ENCODE measurements around the gene JADE3.
"Not testable (repeated sequence)": the region's sequence is repeated elsewhere in the genome, so short reads cannot be mapped to it uniquely, and the experiment has no call there.

The JADE3 gene

DNA sequence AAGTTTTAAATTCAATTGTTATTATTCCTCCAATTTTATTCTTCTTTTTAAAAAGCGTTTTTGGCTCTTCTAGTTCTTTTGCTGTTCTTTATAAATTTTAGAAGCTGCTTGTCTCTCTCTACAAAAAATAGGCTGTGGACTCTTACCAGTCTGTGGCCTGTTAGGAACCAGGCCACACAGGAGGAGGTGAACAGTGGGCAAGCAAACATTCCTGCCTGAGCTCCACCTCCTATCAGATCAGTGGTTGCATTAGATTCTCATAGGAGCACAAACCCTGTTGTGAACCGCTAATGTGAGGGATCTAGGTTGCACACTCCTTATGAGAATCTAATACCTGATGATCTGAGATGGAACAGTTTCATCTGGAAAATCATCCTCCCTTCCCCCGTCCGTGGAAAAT, 23.1 kb downstream of the JADE3 start:
- no peak for DNase-seq (ENCODE audit: low spot score)

DNA sequence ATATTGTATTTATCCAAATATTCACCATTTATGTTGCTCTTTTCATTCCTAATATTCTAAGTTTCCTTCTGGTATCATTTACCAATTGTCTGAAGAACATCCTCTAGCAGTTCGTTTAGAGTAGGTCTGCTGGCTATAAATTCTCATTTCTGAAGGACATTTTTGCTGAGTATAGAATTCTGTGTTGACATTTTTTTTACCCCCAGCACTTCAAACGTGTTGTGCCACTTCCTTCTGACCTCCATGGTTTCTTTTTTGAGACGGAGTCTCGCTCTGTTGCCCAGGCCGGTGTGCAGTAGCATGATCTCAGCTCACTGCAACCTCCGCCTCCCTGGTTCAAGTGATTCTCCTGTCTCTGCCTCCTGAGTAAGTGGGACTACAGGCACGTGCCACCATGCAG, 26.4 kb downstream of the JADE3 start:
- no peak for DNase-seq (ENCODE audit: low spot score)

DNA sequence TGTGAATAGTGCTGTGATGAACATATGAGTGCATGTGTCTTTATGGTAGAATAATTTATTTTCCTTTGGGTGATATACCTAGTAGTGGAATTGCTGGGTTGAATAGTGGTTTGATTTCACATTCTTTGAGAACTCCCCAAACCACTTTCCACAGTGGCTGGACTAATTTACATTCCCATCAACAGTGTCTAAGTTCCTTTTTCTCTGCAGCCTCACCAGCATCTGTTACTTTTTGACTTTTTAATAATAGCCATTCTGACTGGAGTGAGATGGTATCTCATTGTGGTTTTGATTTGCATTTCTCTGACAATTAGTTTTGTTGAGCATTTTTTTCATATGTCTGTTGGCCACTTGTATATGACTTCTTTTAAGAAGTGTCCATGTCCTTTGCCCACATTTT, 29.1 kb downstream of the JADE3 start:
- no peak for DNase-seq (ENCODE audit: low spot score)

- no peak for DNase-seq (ENCODE audit: low spot score)
These were observed 40.9 kb downstream of the JADE3 start for GRCh38 chrX:46953137-46953527.

GRCh38 chrX:46953597-46953996, 41.4 kb downstream of the JADE3 start:
- no peak for DNase-seq (ENCODE audit: low spot score)

- DNase-seq (ENCODE audit: low spot score) = no peak
These were observed 42.5 kb downstream of the JADE3 start for GRCh38 chrX:46954716-46955115.

DNA sequence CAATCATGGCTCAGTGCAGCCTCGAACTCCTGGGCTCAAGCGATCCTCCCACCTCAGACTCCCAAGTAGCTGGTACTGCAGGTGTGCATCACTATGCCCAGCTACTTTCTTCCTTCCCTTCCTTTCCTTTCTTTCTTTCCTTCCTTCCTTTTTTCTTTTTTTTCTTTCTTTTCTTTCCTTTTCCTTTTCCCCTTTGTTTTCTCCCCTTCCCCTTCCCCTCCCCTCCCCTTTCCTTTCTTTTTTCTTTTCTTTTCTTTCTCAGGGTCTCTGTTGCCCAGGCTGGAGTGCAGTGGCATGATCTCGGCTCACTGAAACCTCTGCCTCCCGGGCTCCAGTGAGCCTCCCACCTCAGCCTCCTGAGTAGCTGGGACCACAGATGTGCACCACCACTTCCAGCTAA, 44.4 kb downstream of the JADE3 start:
- DNase-seq (ENCODE audit: low spot score) = not testable (repeated sequence)

DNA sequence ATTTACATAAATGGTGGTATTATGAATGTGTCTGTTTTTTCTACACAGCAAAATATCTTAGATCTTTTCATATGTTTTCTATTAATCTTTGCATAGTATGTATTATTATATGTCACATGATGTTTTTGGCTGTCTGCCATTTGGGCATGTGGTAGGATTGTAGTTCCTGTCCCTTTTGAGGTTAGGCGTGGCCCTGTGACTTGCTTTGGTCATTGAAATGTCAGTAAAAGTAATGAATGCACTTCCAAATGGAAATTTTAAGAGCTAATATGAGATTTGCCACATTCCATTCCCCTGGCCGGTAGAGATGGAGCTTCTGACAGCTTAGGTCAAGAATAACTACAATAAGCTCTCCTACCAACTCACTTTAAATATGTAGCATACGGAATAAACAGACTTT, 45.1 kb downstream of the JADE3 start:
- DNase-seq (ENCODE audit: low spot score) = no peak

DNA sequence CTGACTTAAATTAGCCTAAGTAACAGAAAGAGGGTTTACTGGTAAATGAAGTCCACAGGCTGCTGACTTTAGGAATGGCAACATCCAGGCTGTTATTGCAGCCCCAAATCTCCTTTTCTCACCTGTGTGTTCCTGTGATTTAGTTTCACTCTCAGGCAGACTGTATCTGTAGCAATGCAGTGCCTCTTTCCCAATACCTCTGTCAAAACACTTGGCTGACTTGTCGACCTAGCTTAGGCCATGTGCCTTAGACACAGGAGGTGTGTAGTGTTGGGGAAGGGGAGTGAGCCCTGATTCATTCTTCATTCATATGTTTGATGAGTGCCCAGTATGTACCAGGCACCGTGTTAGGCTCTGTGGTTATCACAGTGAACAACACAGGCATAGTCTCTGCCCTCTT, 46.9 kb downstream of the JADE3 start:
- DNase-seq (ENCODE audit: low spot score) = no peak

DNA sequence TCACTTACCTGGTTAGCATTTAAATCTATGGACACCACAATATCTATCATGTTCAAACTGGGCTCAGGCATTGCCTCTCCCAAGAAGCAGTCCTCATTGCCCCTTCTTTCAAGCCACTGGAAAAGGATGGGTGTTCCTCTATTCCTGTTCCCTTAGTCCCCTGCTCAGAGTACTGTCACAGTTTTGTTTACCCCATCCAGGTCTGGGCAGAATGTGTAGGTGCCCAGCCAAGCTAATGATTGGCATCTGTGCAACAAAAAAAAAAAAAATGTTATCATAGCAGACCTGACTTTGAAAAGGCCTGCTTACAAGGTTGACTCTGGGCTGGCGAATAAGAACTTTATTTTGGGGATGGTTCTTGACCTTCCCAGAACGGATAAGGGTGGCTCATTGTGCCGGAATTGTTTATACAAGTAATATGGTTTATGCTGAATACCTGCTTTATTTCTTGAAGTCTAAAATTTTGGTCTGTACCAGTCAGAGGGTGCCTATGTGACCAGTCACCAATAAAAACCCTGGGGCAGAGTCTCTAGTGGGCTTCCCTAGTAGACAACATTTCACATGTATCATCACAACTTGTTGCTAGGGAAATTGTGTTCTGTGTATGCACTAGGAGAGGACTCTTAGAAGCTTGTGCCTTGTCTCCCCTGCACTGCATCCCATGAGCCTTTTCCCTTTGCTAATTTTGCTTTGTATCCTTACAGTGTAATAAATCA, 47.9 kb downstream of the JADE3 start:
- no peak for DNase-seq (ENCODE audit: low spot score)

- no peak for DNase-seq (ENCODE audit: low spot score)
These were observed 48.9 kb downstream of the JADE3 start for GRCh38 chrX:46961097-46961496.

GRCh38 chrX:46961574-46962283, 49.5 kb downstream of the JADE3 start:
- no peak for DNase-seq (ENCODE audit: low spot score)

DNA sequence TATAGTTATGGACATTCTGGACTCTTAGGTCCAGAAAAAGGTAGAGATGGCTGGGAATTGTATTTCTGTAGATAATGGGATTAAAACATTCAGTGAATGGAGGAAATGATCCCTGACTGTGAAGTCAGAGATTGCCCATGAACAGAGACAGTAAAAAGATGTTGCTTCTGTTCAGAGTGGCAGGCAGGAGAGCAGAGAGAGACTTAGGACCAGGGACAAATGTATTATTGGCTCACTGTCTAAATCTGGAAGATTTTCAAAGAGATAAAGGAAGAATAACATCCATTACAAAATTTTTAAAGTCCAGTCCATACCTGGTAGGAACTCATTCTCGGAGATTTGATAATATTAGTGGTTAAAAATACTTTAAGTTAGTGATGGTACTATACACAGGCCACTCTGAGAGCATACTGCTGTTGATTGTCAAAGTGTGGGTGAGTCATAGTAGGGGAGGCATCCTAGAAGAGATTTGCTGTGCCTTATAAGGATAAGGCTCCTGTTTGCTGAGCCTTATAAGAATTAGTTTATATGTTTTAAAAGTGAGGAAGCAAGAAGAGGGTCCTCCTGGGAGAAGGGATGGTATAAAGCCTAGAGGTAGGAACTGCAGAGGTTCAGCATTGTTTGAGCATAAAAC, 53.0 kb downstream of the JADE3 start:
- DNase-seq (ENCODE audit: low spot score) = no peak

- no peak for DNase-seq (ENCODE audit: low spot score)
These were observed 55.3 kb downstream of the JADE3 start for GRCh38 chrX:46967547-46967946.

DNA sequence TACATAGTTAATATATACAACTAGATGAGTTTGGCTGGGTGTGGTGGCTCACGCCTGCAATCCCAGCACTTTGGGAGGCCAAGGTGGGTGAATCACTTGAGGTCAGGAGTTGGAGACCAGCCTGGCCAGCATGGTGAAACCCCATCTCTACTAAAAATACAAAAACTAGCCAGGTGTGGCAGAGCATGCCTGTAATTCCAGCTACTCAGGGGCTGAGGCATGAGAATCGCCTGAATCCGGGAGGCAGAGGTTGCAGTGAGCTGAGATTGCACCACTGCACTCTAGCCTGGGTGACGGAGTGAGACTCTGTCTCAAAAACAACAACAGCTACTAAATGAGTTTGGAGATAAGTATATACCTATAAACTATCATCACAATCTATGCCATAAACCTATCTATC, 64.8 kb downstream of the JADE3 start:
- not testable (repeated sequence) for DNase-seq (ENCODE audit: low spot score)

- peak; percentile 61 for DNase-seq (ENCODE audit: low spot score)
These were observed 66.4 kb downstream of the JADE3 start for GRCh38 chrX:46978341-46979291.

- DNase-seq (ENCODE audit: low spot score) = no peak
These were observed 72.5 kb downstream of the JADE3 start for GRCh38 chrX:46984705-46985104.

DNA sequence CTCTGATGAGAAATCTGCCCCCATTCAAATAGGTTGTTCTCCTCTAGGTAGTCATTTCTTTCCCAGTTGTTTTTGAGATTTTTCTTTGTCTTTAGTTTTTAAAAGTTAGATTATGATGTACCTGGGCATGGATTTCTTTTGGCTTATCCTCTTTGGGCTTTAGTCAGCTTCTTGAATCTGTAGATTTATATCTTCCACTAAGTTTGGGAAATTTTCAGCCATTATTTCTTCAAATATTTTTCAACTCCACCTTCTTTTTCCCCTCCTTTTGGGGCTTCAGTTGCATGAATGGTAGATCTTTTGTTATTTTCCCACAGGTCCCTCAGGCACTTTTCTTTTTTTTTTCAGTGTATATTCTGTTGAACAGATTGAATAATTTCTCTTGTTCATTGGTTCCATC, 77.3 kb downstream of the JADE3 start:
- no peak for DNase-seq (ENCODE audit: low spot score)

DNA sequence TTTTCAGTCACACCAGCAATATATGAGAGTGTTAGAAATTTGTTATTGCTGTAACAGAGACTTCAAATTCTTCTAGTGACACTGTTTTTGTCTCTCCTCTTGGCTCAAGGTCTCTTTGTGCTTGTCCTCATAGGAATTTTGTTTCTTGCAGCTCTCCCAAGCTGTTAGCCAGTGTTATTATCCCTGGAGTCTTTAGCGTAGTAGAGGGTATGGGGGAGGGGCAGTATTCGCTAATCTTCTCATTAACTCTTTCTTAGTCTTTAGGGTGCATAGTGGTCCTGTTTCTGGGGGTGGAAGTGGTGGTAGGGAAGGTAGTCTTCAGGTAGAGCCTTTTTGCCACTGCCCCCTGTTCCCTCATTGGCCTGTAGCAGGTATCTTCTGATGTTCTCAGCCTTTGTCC, 79.4 kb downstream of the JADE3 start:
- no peak for DNase-seq (ENCODE audit: low spot score)

GRCh38 chrX:46992070-46992469, 79.8 kb downstream of the JADE3 start:
- DNase-seq (ENCODE audit: low spot score) = no peak

GRCh38 chrX:46994096-46994495, 81.9 kb downstream of the JADE3 start:
- DNase-seq (ENCODE audit: low spot score) = no peak

DNA sequence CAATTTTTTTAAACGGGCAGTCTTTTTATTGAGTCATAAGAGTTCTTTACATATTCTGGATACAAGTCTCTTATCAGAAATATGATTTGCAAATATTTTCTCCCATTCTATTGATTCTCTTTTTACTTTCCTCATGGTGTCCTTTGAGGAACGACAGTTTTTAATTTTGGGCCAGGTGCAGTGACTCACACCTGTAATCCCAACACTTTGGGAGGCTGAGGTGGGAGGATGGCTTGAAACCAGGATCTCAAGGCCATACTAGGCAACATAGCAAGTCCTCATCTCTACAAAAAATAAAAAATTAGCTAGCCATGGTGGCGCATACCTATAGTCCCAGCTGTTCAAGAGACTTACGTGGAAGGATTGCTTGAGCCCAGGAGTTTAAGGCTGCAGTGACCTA, 99.9 kb downstream of the JADE3 start:
- DNase-seq (ENCODE audit: low spot score) = no peak

Measured in CD4-positive, alpha-beta T cell treated with Interleukin-2 at 100 ng/mL for 4 hours (primary cell).